H1 (cell line): ENCODE data around the gene ATP6V1E1. TPM values are rescaled to one million over a fixed set of nuclear protein-coding genes. Genes with fewer than 3 reads are reported as not detected.

Source experiments
- CTCF ChIA-PET: fragments of 300-600 bp; sonication (Branson Sonifier 250); formaldehyde crosslinking; loops from one replicate; lab custom pipeline; 2021; ENCODE audit not compliant: partially characterized antibody; lab: Charles Lee
- POLR2A ChIA-PET: fragments of 300-600 bp; sonication (Branson Sonifier 250); formaldehyde crosslinking; loops from one replicate; lab custom pipeline; 2021; ENCODE audit warnings: inconsistent platforms; ENCODE audit not compliant: partially characterized antibody; lab: Charles Lee
- DNase-seq, 2 experiments: peaks; one replicate each; pipeline versions ENCODE4 v3.0.0 to v3.0.0-alpha.2; 2010 to 2022; ENCODE audit warnings: low spot score in 2 of 2, low read depth in 1 of 2, mixed read lengths in 1 of 2
- FAIRE-seq: peaks from 2 replicates; lab custom pipeline; 2011; peaks lifted over from hg19 to GRCh38; lab: Jason Lieb, UNC
- H2AFZ ChIP-seq: 2 replicates; pipeline ENCODE4 v1.8.1; 2012; ENCODE audit warnings: low read length, inconsistent platforms
- H2AK5ac ChIP-seq: 2 replicates; pipeline ENCODE4 v1.6.1; 2013; ENCODE audit warnings: low read depth, low read length
- H2BK120ac ChIP-seq: replicated peaks from 2 replicates; pipeline ENCODE3; 2013; ENCODE audit warnings: low read depth, low read length, inconsistent platforms
- H2BK12ac ChIP-seq: 2 replicates; pipeline ENCODE4 v1.6.1; 2013; ENCODE audit warnings: low read depth, low read length
- H2BK15ac ChIP-seq: 2 replicates; pipeline ENCODE4 v1.6.1; 2013; ENCODE audit warnings: low read length
- H2BK20ac ChIP-seq: 2 replicates; pipeline ENCODE4 v1.6.1; 2013; ENCODE audit warnings: low read length
- H2BK5ac ChIP-seq: 2 replicates; pipeline ENCODE4 v1.6.1; 2013; ENCODE audit warnings: low read depth, low read length
- H3K14ac ChIP-seq: 2 replicates; pipeline ENCODE4 v1.6.1; 2013; ENCODE audit warnings: inconsistent platforms; ENCODE audit not compliant: insufficient read length
- H3K18ac ChIP-seq: 2 replicates; pipeline ENCODE4 v1.6.1; 2013; ENCODE audit warnings: low read length; ENCODE audit errors: extremely low read depth
- H3K23ac ChIP-seq: 2 replicates; pipeline ENCODE4 v1.6.1; 2013; ENCODE audit warnings: inconsistent platforms; ENCODE audit not compliant: insufficient read length
- H3K23me2 ChIP-seq: 2 replicates; pipeline ENCODE4 v1.6.1; 2013; ENCODE audit warnings: low read depth, low read length
- H3K27ac ChIP-seq: 2 replicates; pipeline ENCODE4 v1.6.1; 2011; ENCODE audit warnings: low read depth, low read length, inconsistent platforms
- H3K27me3 ChIP-seq, 4 experiments: replicated peaks in 1 of 4; 1 replicate in 1 of 4; 2 replicates in 3 of 4; pipeline versions ENCODE4 v1.6.1 to v1.8.1; 2011 to 2013; ENCODE audit warnings: low read length in 3 of 4, mild to moderate bottlenecking in 3 of 4, inconsistent platforms in 2 of 4, mixed read lengths in 2 of 4, moderate library complexity in 1 of 4; ENCODE audit not compliant: control insufficient read depth in 3 of 4, insufficient read depth in 3 of 4; ENCODE audit errors: extremely low read depth in 1 of 4
- H3K36me3 ChIP-seq, 4 experiments: 2 replicates each; pipeline versions ENCODE4 v1.6.1 to v1.8.1; 2011 to 2013; ENCODE audit warnings: mild to moderate bottlenecking in 4 of 4, low read length in 3 of 4, moderate library complexity in 2 of 4, control low read depth in 1 of 4, inconsistent platforms in 1 of 4; ENCODE audit not compliant: insufficient read depth in 4 of 4, control insufficient read depth in 2 of 4
- H3K4ac ChIP-seq: replicated peaks from 2 replicates; pipeline ENCODE3; 2013; ENCODE audit warnings: low read length, low read depth, mixed read lengths, inconsistent platforms; ENCODE audit not compliant: insufficient read length
- H3K4me1 ChIP-seq, 4 experiments: replicated peaks in 1 of 4; 1 replicate in 1 of 4; 2 replicates in 3 of 4; pipeline versions ENCODE4 v1.6.1 to v1.8.1; 2011 to 2013; ENCODE audit warnings: low read length in 3 of 4, inconsistent platforms in 2 of 4, mixed read lengths in 1 of 4; ENCODE audit not compliant: insufficient read depth in 4 of 4, control insufficient read depth in 3 of 4
- H3K4me2 ChIP-seq, 2 experiments: 2 replicates each; pipeline versions ENCODE4 v1.6.1 to v1.8.1; 2011 to 2013; ENCODE audit warnings: low read depth in 2 of 2, low read length in 2 of 2, control low read depth in 1 of 2, inconsistent platforms in 1 of 2, mild to moderate bottlenecking in 1 of 2; ENCODE audit not compliant: insufficient read depth in 1 of 2
- H3K4me3 ChIP-seq, 4 experiments: fragments of 200-600, 300-600 bp in 1 of 4; sonication (generic), shearing (Covaris generic), sonication (Bioruptor Twin) in 1 of 4; 2 replicates each; pipeline versions ENCODE4 v1.5.1 to v1.8.1; 2011 to 2016; ENCODE audit warnings: low read length in 4 of 4, low read depth in 3 of 4, control low read depth in 2 of 4, inconsistent platforms in 2 of 4, mild to moderate bottlenecking in 2 of 4, mixed read lengths in 1 of 4, moderate library complexity in 1 of 4; ENCODE audit not compliant: insufficient read depth in 2 of 4; ENCODE audit errors: extremely low read depth in 1 of 4
- H3K56ac ChIP-seq: replicated peaks from 2 replicates; pipeline ENCODE3; 2013; ENCODE audit warnings: low read depth, mild to moderate bottlenecking, mixed read lengths, low read length, inconsistent platforms; ENCODE audit not compliant: insufficient read length
- H3K79me1 ChIP-seq: 2 replicates; pipeline ENCODE4 v1.6.1; 2013; ENCODE audit warnings: low read depth, low read length, control low read depth
- H3K79me2 ChIP-seq, 2 experiments: 2 replicates each; pipeline versions ENCODE4 v1.6.1 to v1.8.1; 2012 to 2013; ENCODE audit warnings: low read length in 2 of 2, mild to moderate bottlenecking in 2 of 2, inconsistent platforms in 1 of 2; ENCODE audit not compliant: insufficient read depth in 2 of 2, control insufficient read depth in 1 of 2
- H3K9ac ChIP-seq, 4 experiments: replicated peaks in 1 of 4; 1 replicate in 1 of 4; 2 replicates in 3 of 4; pipeline versions ENCODE4 v1.6.1 to v1.8.1; 2011 to 2013; ENCODE audit warnings: low read depth in 3 of 4, low read length in 3 of 4, control low read depth in 2 of 4, mild to moderate bottlenecking in 2 of 4, moderate library complexity in 2 of 4, inconsistent platforms in 1 of 4; ENCODE audit errors: extremely low read depth in 1 of 4
- H3K9me3 ChIP-seq, 2 experiments: 2 replicates each; pipeline versions ENCODE4 v1.6.1 to v1.8.1; 2012 to 2013; ENCODE audit warnings: mild to moderate bottlenecking in 2 of 2, moderate library complexity in 2 of 2, control low read depth in 1 of 2, inconsistent platforms in 1 of 2, low read depth in 1 of 2, low read length in 1 of 2, mixed read lengths in 1 of 2; ENCODE audit not compliant: insufficient read depth in 2 of 2
- H4K20me1 ChIP-seq, 2 experiments: replicated peaks in 1 of 2; 2 replicates each; pipeline versions ENCODE3 to v1.8.1; 2011 to 2013; ENCODE audit warnings: inconsistent platforms in 2 of 2, low read length in 2 of 2, mild to moderate bottlenecking in 1 of 2; ENCODE audit not compliant: insufficient read depth in 2 of 2, control insufficient read depth in 1 of 2
- H4K5ac ChIP-seq: 2 replicates; pipeline ENCODE4 v1.6.1; 2013; ENCODE audit warnings: low read length, low read depth, mixed read lengths, inconsistent platforms; ENCODE audit not compliant: insufficient read length
- H4K8ac ChIP-seq: 2 replicates; pipeline ENCODE4 v1.8.0; 2013; ENCODE audit warnings: mild to moderate bottlenecking, moderate library complexity, low read length, inconsistent platforms; ENCODE audit not compliant: insufficient read depth; ENCODE audit errors: extremely low read depth
- H4K91ac ChIP-seq: replicated peaks from 2 replicates; pipeline ENCODE3; 2013; ENCODE audit warnings: low read length, mixed read lengths, inconsistent platforms; ENCODE audit not compliant: insufficient read length
- ZNF274 ChIP-seq: IDR thresholded peaks from 2 replicates; pipeline ENCODE4 v1.7.0; 2012; ENCODE audit warnings: low read length, borderline replicate concordance; ENCODE audit errors: extremely low read depth
- WGBS, 2 experiments: shearing (Covaris generic) in 1 of 2; methylation state at CpG; one replicate each; pipeline versions ENCODE4 v1.1.6 to v1.1.7; 2013 to 2015; ENCODE audit warnings: low lambda C conversion rate in 2 of 2, mixed read lengths in 2 of 2, inconsistent platforms in 1 of 2, low coverage in 1 of 2, missing lambda C conversion rate in 1 of 2; ENCODE audit not compliant: insufficient replicate concordance in 2 of 2, insufficient coverage in 1 of 2, insufficient read length in 1 of 2; ENCODE audit errors: extremely low coverage in 1 of 2, missing lambda C conversion rate in 1 of 2; 5-methylcytosine and 5-hydroxymethylcytosine counted together
- polyA plus RNA-seq, 7 experiments: library from polyadenylated mRNA; depleted of rRNA in 3 of 7; stranded (reverse) in 5 of 7; unstranded in 2 of 7; fragments of >200 nt in 5 of 7; fragments of 200-250 nt in 2 of 7; gene quantifications; 1 replicate in 5 of 7; 2 replicates in 1 of 7; 4 replicates in 1 of 7; pipeline versions ENCODE4 v1.2.1 to v1.2.3, GENCODE V29; 2011 to 2013; ENCODE audit warnings: missing spikeins in 2 of 7, mixed read lengths in 2 of 7
- total RNA-seq: library from RNA; stranded (reverse); fragmentation: NEBNext Ultra II Directional; extraction: Animal tissue kit (Norgen Biotek cat#: 25700); gene quantifications from 2 replicates; pipeline ENCODE4 v1.2.1, GENCODE V29; 2021

Gene ATP6V1E1
- total and polyA plus RNA-seq, 2 of the 8 experiments (the other 6 are each of a cell fraction or from before 2014, with no cell fraction given): 80.4 to 88.1 TPM

GRCh38 chr22:17629641-17630040, 1.1 kb upstream of the ATP6V1E1 start:
- WGBS, 2 experiments: 93% methylated on average over 7 of the region's 7 CpGs; no CpG with 5 or more reads in 1 of the 2 experiments
- FAIRE-seq (no peak), DNase-seq (no peak)
- H3K56ac ChIP-seq: no peak overlapping the region
- no peaks in the 10 kb centered on the region for H4K20me1 ChIP-seq
- no peak overlapping the region for H2BK15ac ChIP-seq
- H3K36me3 ChIP-seq: no peaks in the 10 kb centered on the region
- H3K14ac ChIP-seq: no peak overlapping the region
- no peak overlapping the region for H4K91ac ChIP-seq
- H4K5ac ChIP-seq: no peak overlapping the region
- no peak overlapping the region for H3K27ac ChIP-seq
- POLR2A ChIA-PET: interaction anchor here (0.8 to 0.9 kb wide), 3 partner anchors 9 to 92 kb away, joined by 3 to 8 read pairs (median 4); partner anchors contain the start of gene BCL2L13
- no peaks in the 10 kb centered on the region for H3K9me3 ChIP-seq
- H3K4ac ChIP-seq: no peak overlapping the region
- no peak overlapping the region for H2BK5ac ChIP-seq
- H2AFZ ChIP-seq: no peak overlapping the region
- 0 out of 2 replicates have a peak overlapping the region, but pooled peaks have one; percentile 39 for H2BK12ac ChIP-seq
- no peak overlapping the region for H3K23ac ChIP-seq
- no peak overlapping the region for H3K9ac ChIP-seq
- peaks cover 3 to 31% of the 10 kb centered on the region in 2 experiments; a peak in 3 of 4 replicates for H3K79me2 ChIP-seq
- peaks cover 2% of the 10 kb centered on the region; the same call in 1 of the 2 replicates for H3K79me1 ChIP-seq
- no peak overlapping the region for H2BK120ac ChIP-seq
- H4K8ac ChIP-seq: no peak overlapping the region
- H3K23me2 ChIP-seq: peaks cover 4% of the 10 kb centered on the region; the same call in 1 of the 2 replicates
- no peak for TF ChIP-seq ZNF274
- CTCF ChIA-PET: no interaction called here
- no peaks in the 10 kb centered on the region for H3K27me3 ChIP-seq
- no peak overlapping the region for H2AK5ac ChIP-seq
- no peak overlapping the region for H3K18ac ChIP-seq
- no peak overlapping the region for H2BK20ac ChIP-seq
- H3K4me2 ChIP-seq: peak overlapping the region; percentile 73 to 82; a peak in 2 of 4 replicates
- peak overlapping the region in 1 of 4 experiments; percentile 88; a peak in 5 of 8 replicates for H3K4me3 ChIP-seq
- no peaks in the 10 kb centered on the region for H3K4me1 ChIP-seq
